ENCODE measurements around the gene CRYBB1.

The CRYBB1 gene

GRCh38 chr22:26617271-26618199 lies at the start of gene CRYBB1:
TSS of gene CRYBB1 (minus strand) at chr22:26618027. CDS start at chr22:26616319, 1,708 bp downstream.
- no peak for DNase-seq (ENCODE audit: low read depth)

- DNase-seq (ENCODE audit: low read depth): no peak
These were observed 49.3 kb upstream of the CRYBB1 start for GRCh38 chr22:26667140-26667539.

- no peak for DNase-seq (ENCODE audit: low read depth)
These were observed 48.0 kb upstream of the CRYBB1 start for GRCh38 chr22:26665813-26666231.

- DNase-seq (ENCODE audit: low read depth): no peak
These were observed 45.6 kb upstream of the CRYBB1 start for GRCh38 chr22:26663374-26663923.

GRCh38 chr22:26662160-26662559 lies 44.3 kb upstream of the CRYBB1 start:
- DNase-seq (ENCODE audit: low read depth): no peak

- no peak for DNase-seq (ENCODE audit: low read depth)
These were observed 43.2 kb upstream of the CRYBB1 start for GRCh38 chr22:26660961-26661578.

GRCh38 chr22:26660356-26660755 lies 42.5 kb upstream of the CRYBB1 start:
- DNase-seq (ENCODE audit: low read depth): no peak

- DNase-seq (ENCODE audit: low read depth): peak; percentile 85
These were observed 41.0 kb upstream of the CRYBB1 start for GRCh38 chr22:26658671-26659478.

- DNase-seq (ENCODE audit: low read depth): no peak
These were observed 40.3 kb upstream of the CRYBB1 start for GRCh38 chr22:26658161-26658560.

- DNase-seq (ENCODE audit: low read depth): no peak
These were observed 39.3 kb upstream of the CRYBB1 start, which contains the start of gene MIAT for GRCh38 chr22:26656891-26657851. TSS of gene MIAT (plus strand) at chr22:26657588.

GRCh38 chr22:26651815-26652214 lies 34.0 kb upstream of the CRYBB1 start:
- no peak for DNase-seq (ENCODE audit: low read depth)

- no peak for DNase-seq (ENCODE audit: low read depth)
These were observed 33.0 kb upstream of the CRYBB1 start for GRCh38 chr22:26650722-26651421.

GRCh38 chr22:26648528-26649388 lies 30.9 kb upstream of the CRYBB1 start:
- no peak for DNase-seq (ENCODE audit: low read depth)

GRCh38 chr22:26648011-26648497 lies 30.2 kb upstream of the CRYBB1 start:
- DNase-seq (ENCODE audit: low read depth): no peak

- DNase-seq (ENCODE audit: low read depth): no peak
These were observed 28.3 kb upstream of the CRYBB1 start for GRCh38 chr22:26646158-26646557.

GRCh38 chr22:26643418-26644100 lies 25.7 kb upstream of the CRYBB1 start:
- DNase-seq (ENCODE audit: low read depth): no peak

- DNase-seq (ENCODE audit: low read depth): no peak
These were observed 24.9 kb upstream of the CRYBB1 start for GRCh38 chr22:26642465-26643417.

Data from non-pigmented ciliary epithelial cell (primary cell).